Measurements from ENCODE around the gene RNF121. TPM values are rescaled to one million over a fixed set of nuclear protein-coding genes. Genes with fewer than 3 reads are reported as not detected.
"Not testable (repeated sequence)": the region's sequence is repeated elsewhere in the genome, so short reads cannot be mapped to it uniquely, and the experiment has no call there.

Gene RNF121
- 10 to 100 TPM; 25.9 to 26.9 TPM for total RNA-seq
- long read RNA-seq, transcript RNF121-201 (9 exons, 2,625 nt), result major isoform, 14 of 17 reads
- long read RNA-seq, partial matches to known transcripts, result 2 of 17 reads
- long read RNA-seq, other reads (novel, unspliced or antisense), result 1 of 17 reads

GRCh38 chr11:71928737-71929443 lies at the start of gene RNF121:
TSS of gene RNF121 (plus strand) at chr11:71929046. CDS start at chr11:71929062, 16 bp downstream.
- ATAC-seq, result peak; percentile 99 to 100
- intact Hi-C loops (cut with DNase I), result no loop called here
- peak; percentile 99 for DNase-seq

- ATAC-seq; DNase-seq; intact Hi-C loops (cut with DNase I): not testable (repeated sequence)
Observed at GRCh38 chr11:71885806-71886205, 43.0 kb upstream of the RNF121 start.

- DNase-seq; intact Hi-C loops (cut with DNase I); ATAC-seq: not testable (repeated sequence)
Observed at GRCh38 chr11:71888335-71889010, 40.4 kb upstream of the RNF121 start.

- DNase-seq; intact Hi-C loops (cut with DNase I): not testable (repeated sequence)
Observed at GRCh38 chr11:71889181-71889872, 39.5 kb upstream of the RNF121 start.

GRCh38 chr11:71895961-71896360 lies 32.9 kb upstream of the RNF121 start:
- no peak for DNase-seq
- intact Hi-C loops (cut with DNase I), result no loop called here
- ATAC-seq, result no peak

More at GRCh38 chr11:71889181-71889872, 39.5 kb upstream of the RNF121 start:
- not testable (repeated sequence) for ATAC-seq

- not testable (repeated sequence) for ATAC-seq
Observed at GRCh38 chr11:71901137-71901536, 27.7 kb upstream of the RNF121 start.

GRCh38 chr11:71908218-71908617 lies 20.6 kb upstream of the RNF121 start:
- intact Hi-C loops (cut with DNase I), result no loop called here

More at GRCh38 chr11:71901137-71901536, 27.7 kb upstream of the RNF121 start:
- DNase-seq; intact Hi-C loops (cut with DNase I): not testable (repeated sequence)

GRCh38 chr11:71910775-71911174 lies 18.1 kb upstream of the RNF121 start:
- ATAC-seq; intact Hi-C loops (cut with DNase I); DNase-seq: not testable (repeated sequence)

More at GRCh38 chr11:71908218-71908617, 20.6 kb upstream of the RNF121 start:
- no peak for ATAC-seq
- DNase-seq, result no peak

- ATAC-seq; DNase-seq; intact Hi-C loops (cut with DNase I): not testable (repeated sequence)
Observed at GRCh38 chr11:71911321-71911985, 17.4 kb upstream of the RNF121 start.

GRCh38 chr11:71911986-71912340 lies 16.9 kb upstream of the RNF121 start:
- DNase-seq; ATAC-seq; intact Hi-C loops (cut with DNase I): not testable (repeated sequence)

- intact Hi-C loops (cut with DNase I), result no loop called here
Observed at GRCh38 chr11:71913756-71914526, 14.9 kb upstream of the RNF121 start.

GRCh38 chr11:71914617-71915189 lies 14.1 kb upstream of the RNF121 start:
- DNase-seq (no peak), ATAC-seq (no peak)
- intact Hi-C loops (cut with DNase I), result no loop called here

More at GRCh38 chr11:71913756-71914526, 14.9 kb upstream of the RNF121 start:
- DNase-seq (no peak), ATAC-seq (no peak)

GRCh38 chr11:71917646-71918140 lies 11.2 kb upstream of the RNF121 start:
- ATAC-seq, result no peak
- intact Hi-C loops (cut with DNase I), result no loop called here
- DNase-seq, result no peak

GRCh38 chr11:71927820-71928736 lies 768 bp upstream of the RNF121 start, which contains the start of gene XNDC1N:
TSS of gene XNDC1N (minus strand) at chr11:71928594. CDS start at chr11:71923353, 5,241 bp downstream.
- DNase-seq, result peak; percentile 59
- intact Hi-C loops (cut with DNase I), result no loop called here
- peak; percentile 94 to 95 for ATAC-seq

GRCh38 chr11:71929491-71929890 lies 645 bp downstream of the RNF121 start:
- no peak for ATAC-seq

GRCh38 chr11:71930556-71931244 lies 1.9 kb downstream of the RNF121 start:
- intact Hi-C loops (cut with DNase I), result no loop called here
- DNase-seq (no peak), ATAC-seq (no peak)

More at GRCh38 chr11:71929491-71929890, 645 bp downstream of the RNF121 start:
- DNase-seq, result no peak
- intact Hi-C loops (cut with DNase I), result no loop called here
